Loucy (cell line): ENCODE results near the gene NPIPB2.
"Not testable (repeated sequence)": the region's sequence is repeated elsewhere in the genome, so short reads cannot be mapped to it uniquely, and the experiment has no call there.

Experiments used
- H2AFZ ChIP-seq: fragments of 200-600 bp; sonication (generic); 2 replicates; pipeline ENCODE4 v1.6.0; 2016; ENCODE audit warnings: antibody characterized with exemption, mild to moderate bottlenecking, low read length, moderate library complexity
- H3F3A ChIP-seq: fragments of 200-600 bp; 2 replicates; pipeline ENCODE4 v1.6.0; 2016; ENCODE audit warnings: antibody characterized with exemption, low read depth, mild to moderate bottlenecking
- H3K27me3 ChIP-seq: fragments of 200-600 bp; sonication (generic); 2 replicates; pipeline ENCODE4 v1.6.1; 2014; ENCODE audit warnings: low read length, mild to moderate bottlenecking; ENCODE audit not compliant: insufficient read depth, poor library complexity, severe bottlenecking
- H3K36me3 ChIP-seq: fragments of 200-600 bp; sonication (generic); 2 replicates; pipeline ENCODE4 v1.6.1; 2016; ENCODE audit warnings: low read length; ENCODE audit not compliant: insufficient read depth
- H3K4me1 ChIP-seq: fragments of 200-600 bp; sonication (generic); 2 replicates; pipeline ENCODE4 v1.5.1; 2014; ENCODE audit warnings: low read length, mild to moderate bottlenecking; ENCODE audit not compliant: insufficient read depth, poor library complexity, severe bottlenecking
- H3K4me2 ChIP-seq: fragments of 200-600 bp; sonication (generic); 2 replicates; pipeline ENCODE4 v1.6.0; 2014; ENCODE audit warnings: antibody characterized with exemption, low read length, low read depth, mild to moderate bottlenecking; ENCODE audit not compliant: poor library complexity, severe bottlenecking
- H3K4me3 ChIP-seq: fragments of 200-600 bp; sonication (generic); 2 replicates; pipeline ENCODE4 v1.5.1; 2014; ENCODE audit warnings: low read length, mild to moderate bottlenecking, mixed read lengths; ENCODE audit not compliant: poor library complexity, severe bottlenecking
- H3K79me2 ChIP-seq: fragments of 200-600 bp; sonication (generic); 2 replicates; pipeline ENCODE4 v1.6.1; 2014; ENCODE audit warnings: low read length; ENCODE audit not compliant: insufficient read depth
- H3K9ac ChIP-seq: fragments of 200-600 bp; sonication (generic); 2 replicates; pipeline ENCODE4 v1.6.0; 2014; ENCODE audit warnings: mild to moderate bottlenecking, low read depth, low read length, moderate library complexity; ENCODE audit not compliant: poor library complexity, severe bottlenecking
- H3K9me2 ChIP-seq: fragments of 200-600 bp; sonication (generic); replicated peaks from 2 replicates; pipeline ENCODE4 v1.6.1; 2016; ENCODE audit warnings: low read depth, low read length, mixed read lengths
- H3K9me3 ChIP-seq: fragments of 200-600 bp; sonication (generic); 2 replicates; pipeline ENCODE4 v1.6.1; 2014; ENCODE audit warnings: mild to moderate bottlenecking, antibody characterized with exemption, low read length, low read depth; ENCODE audit not compliant: insufficient read depth
- H4K20me1 ChIP-seq: fragments of 200-600 bp; sonication (generic); 2 replicates; pipeline ENCODE4 v1.6.0; 2014; ENCODE audit warnings: antibody characterized with exemption, low read length, mild to moderate bottlenecking; ENCODE audit not compliant: insufficient read depth, poor library complexity, severe bottlenecking
- EZH2phosphoT487 ChIP-seq: fragments of 200-600 bp; IDR thresholded peaks from 2 replicates; pipeline ENCODE4 v1.6.1; 2018; ENCODE audit warnings: antibody characterized with exemption, mild to moderate bottlenecking, moderate library complexity, borderline replicate concordance
- TF ChIP-seq, protein P1 (sequence below): fragments of 200-600 bp; sonication (generic); conservative IDR thresholded peaks from 2 replicates; pipeline ENCODE4 v1.5.1; 2014; ENCODE audit warnings: mild to moderate bottlenecking, antibody characterized with exemption, low read length

Gene NPIPB2

DNA sequence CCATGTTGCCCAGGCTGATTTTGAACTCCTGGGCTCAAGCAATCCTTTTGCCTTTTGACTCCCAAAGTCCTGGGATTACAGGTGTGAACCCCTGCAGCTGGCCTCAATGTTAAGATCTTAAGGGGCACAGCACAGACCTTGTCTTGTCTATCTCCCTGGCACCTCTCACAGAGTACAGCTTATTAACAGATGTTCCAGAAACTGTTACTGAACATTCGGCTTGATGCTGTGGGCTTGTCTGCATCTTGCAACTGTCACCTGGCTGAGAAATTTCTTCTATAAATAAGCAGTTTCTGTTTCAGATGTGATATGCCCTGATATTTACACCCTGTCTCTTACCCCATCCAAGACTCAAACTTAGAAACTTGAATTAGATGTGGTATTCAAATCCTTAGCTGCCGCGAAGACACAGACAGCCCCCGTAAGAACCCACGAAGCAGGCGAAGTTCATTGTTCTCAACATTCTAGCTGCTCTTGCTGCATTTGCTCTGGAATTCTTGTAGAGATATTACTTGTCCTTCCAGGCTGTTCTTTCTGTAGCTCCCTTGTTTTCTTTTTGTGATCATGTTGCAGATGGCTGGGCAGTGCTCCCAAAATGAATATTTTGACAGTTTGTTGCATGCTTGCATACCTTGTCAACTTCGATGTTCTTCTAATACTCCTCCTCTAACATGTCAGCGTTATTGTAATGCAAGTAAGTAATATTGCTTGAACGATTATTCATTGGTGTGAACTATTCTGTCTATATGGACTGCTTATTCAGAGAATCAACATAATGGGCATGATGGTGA, 23.1 kb upstream of the NPIPB2 start, which contains the start of gene TNFRSF17:
Gene TNFRSF17 (plus strand): TSS at position 450 of the 791 bp plus-strand sequence. CDS start 115 bp downstream, at position 565.
- TF ChIP-seq, protein P1, sequence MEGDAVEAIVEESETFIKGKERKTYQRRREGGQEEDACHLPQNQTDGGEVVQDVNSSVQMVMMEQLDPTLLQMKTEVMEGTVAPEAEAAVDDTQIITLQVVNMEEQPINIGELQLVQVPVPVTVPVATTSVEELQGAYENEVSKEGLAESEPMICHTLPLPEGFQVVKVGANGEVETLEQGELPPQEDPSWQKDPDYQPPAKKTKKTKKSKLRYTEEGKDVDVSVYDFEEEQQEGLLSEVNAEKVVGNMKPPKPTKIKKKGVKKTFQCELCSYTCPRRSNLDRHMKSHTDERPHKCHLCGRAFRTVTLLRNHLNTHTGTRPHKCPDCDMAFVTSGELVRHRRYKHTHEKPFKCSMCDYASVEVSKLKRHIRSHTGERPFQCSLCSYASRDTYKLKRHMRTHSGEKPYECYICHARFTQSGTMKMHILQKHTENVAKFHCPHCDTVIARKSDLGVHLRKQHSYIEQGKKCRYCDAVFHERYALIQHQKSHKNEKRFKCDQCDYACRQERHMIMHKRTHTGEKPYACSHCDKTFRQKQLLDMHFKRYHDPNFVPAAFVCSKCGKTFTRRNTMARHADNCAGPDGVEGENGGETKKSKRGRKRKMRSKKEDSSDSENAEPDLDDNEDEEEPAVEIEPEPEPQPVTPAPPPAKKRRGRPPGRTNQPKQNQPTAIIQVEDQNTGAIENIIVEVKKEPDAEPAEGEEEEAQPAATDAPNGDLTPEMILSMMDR: no peak
- TF ChIP-seq EZH2phosphoT487: no peak
- H3K9me2 ChIP-seq: no peaks in the 10 kb centered on the region
- H2AFZ ChIP-seq: no peak within 1 kb of the TSS
- no peaks in the 10 kb centered on the region for H3F3A ChIP-seq
- no peaks in the 10 kb centered on the region for H3K9me3 ChIP-seq
- no peak within 1 kb of the TSS for H3K4me3 ChIP-seq
- H4K20me1 ChIP-seq: no peaks in the 10 kb centered on the region
- no peaks in the 10 kb centered on the region for H3K36me3 ChIP-seq
- H3K9ac ChIP-seq: no peak within 1 kb of the TSS
- H3K79me2 ChIP-seq: no peaks in the 10 kb centered on the region
- H3K27me3 ChIP-seq: no peaks in the 10 kb centered on the region
- H3K4me1 ChIP-seq: no peaks in the 10 kb centered on the region
- H3K4me2 ChIP-seq: no peak within 1 kb of the TSS

DNA sequence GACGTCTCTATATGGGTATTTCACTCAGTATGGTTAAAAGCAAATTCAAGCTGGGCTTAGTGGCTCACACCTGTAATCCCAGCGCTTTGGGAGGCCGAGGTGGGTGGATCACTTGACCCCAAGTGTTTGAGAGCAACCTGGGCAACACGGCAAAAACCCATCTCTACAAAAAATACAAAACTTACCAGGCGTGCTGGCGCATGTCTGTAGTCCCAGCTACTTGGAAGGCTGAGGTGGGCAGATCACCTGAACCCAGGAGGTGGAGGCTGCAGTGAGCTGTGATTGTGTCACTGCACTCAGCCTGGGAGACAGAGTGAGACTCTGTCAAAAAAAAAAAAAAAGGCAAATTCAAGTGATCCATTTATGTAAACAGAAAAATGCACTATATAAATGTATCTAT, 21.9 kb upstream of the NPIPB2 start:
- H3K36me3 ChIP-seq: no peaks in the 10 kb centered on the region
- H3K9ac ChIP-seq: no peak overlapping the region
- H3F3A ChIP-seq: no peaks in the 10 kb centered on the region
- H3K27me3 ChIP-seq: no peaks in the 10 kb centered on the region
- H3K79me2 ChIP-seq: no peaks in the 10 kb centered on the region
- no peaks in the 10 kb centered on the region for H3K9me2 ChIP-seq
- H4K20me1 ChIP-seq: no peaks in the 10 kb centered on the region
- no peak overlapping the region for H2AFZ ChIP-seq
- no peak for TF ChIP-seq EZH2phosphoT487
- TF ChIP-seq, protein P1: no peak
- no peak overlapping the region for H3K4me3 ChIP-seq
- no peak overlapping the region for H3K4me2 ChIP-seq
- H3K9me3 ChIP-seq: no peaks in the 10 kb centered on the region
- no peaks in the 10 kb centered on the region for H3K4me1 ChIP-seq

DNA sequence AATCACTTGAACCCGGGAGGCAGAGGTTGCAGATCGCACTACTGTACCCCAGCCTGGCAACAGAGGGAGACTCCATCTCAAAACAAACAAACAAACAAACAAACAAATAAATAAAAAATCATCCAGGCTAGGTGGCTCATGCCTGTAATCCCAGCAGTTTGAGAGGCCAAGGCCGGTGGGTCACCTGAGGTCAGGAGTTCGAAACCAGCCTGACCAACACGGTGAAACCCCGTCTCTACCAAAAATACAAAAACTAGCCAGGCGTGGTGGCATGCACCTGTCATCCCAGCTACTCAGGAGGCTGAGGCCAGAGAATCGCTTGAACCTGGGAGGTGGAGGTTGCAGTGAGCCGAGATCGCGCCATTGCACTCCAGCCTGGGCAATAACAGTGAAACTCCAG, 21.1 kb upstream of the NPIPB2 start:
- not testable (repeated sequence) for H3K4me1 ChIP-seq, H3K4me3 ChIP-seq, H3K9me3 ChIP-seq, H3K4me2 ChIP-seq, H3K9ac ChIP-seq, H3K79me2 ChIP-seq, H3K36me3 ChIP-seq, H3K27me3 ChIP-seq, H4K20me1 ChIP-seq, H2AFZ ChIP-seq, H3F3A ChIP-seq, H3K9me2 ChIP-seq

DNA sequence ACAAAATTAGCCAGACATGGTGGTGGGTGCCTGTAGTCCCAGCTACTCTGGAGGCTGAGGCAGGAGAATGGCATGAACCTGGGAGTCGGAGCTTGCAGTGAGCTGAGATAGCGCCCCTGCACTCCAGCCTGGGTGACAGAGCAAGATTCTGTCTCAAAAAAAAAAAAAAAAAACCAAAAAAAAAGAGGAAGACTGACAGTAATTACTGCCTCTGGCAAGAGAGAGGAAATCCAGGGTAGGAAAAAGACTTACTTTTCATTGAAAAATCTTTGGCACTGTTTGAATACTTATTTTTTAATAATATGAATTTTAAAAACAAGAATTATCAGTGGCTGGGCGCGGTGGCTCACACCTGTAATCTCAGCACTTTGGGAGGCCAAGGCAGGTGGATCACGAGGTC, 20.6 kb upstream of the NPIPB2 start:
- not testable (repeated sequence) for H3K9ac ChIP-seq, H3K9me2 ChIP-seq, H4K20me1 ChIP-seq, H3K4me2 ChIP-seq, H3K79me2 ChIP-seq, H3F3A ChIP-seq, H3K27me3 ChIP-seq, H3K9me3 ChIP-seq, H3K4me1 ChIP-seq, H2AFZ ChIP-seq, H3K4me3 ChIP-seq, H3K36me3 ChIP-seq
